ENCODE data around the gene ASAP2. TPM values are rescaled to one million over a fixed set of nuclear protein-coding genes. Genes with fewer than 3 reads are reported as not detected.

Gene ASAP2
- total and polyA plus RNA-seq, 9 of the 15 experiments (the other 6 are each of a cell fraction or from before 2014, with no cell fraction given): 0.06 to 4.3 (median 3.1) TPM

DNA sequence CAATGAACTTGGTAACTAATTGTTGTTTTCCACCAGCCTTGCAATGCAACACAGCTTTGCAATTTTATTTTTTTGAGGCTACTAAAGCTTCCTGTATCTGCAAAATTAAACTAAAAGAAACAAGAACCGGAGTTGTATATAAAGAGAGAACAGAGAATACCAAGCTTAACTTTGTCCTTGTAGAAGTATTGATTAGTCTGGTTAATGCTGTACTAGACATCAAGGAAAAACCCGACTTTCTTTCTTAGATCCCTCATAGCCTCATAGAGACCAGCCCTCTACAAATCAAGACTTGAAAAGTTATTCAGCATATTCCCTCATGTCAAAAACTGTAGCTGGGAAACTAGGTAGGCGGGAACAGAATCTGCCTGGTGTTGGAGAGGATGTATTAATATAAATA lies 1.7 kb upstream of the ASAP2 start:
- ChIA-PET CTCF (ENCODE audit: low intra/inter-chr PET ratio) (no interaction called here), POLR2A (interaction anchor here (1.1 to 2.4 kb wide), 4 partner anchors 9 to 37 kb away, joined by 3 to 5 read pairs (median 4); no protein-coding TSS in a partner anchor)
- DNase-seq (ENCODE audit: extremely low read depth in 1 of 4, low spot score in 3 of 4): no peak
- Histone ChIP-seq H3K9me3 (replicated peaks; ENCODE audit: control insufficient read depth, insufficient read depth, low read depth, low read length) (no peaks in the 10 kb centered on the region), H3K9me1 (ENCODE audit: control insufficient read depth, insufficient read depth, low read length) (no peaks in the 10 kb centered on the region), H3K4me1 (replicated peaks in 1 of 2; ENCODE audit: control insufficient read depth in 2 of 2, insufficient read depth in 2 of 2, low read length in 2 of 2) (peaks cover 27 to 31% of the 10 kb centered on the region in 2 experiments), H3K27ac (ENCODE audit: extremely low read depth, low read depth, low read length) (no peak overlapping the region), H3K79me2 (ENCODE audit: control insufficient read depth, insufficient read depth, low read length) (peaks cover 13% of the 10 kb centered on the region), H3K9ac (ENCODE audit: insufficient read depth in 1 of 2, low read depth in 2 of 2, low read length in 2 of 2) (no peak overlapping the region), H3K4me2 (ENCODE audit: insufficient read depth, low read length) (no peak overlapping the region), H4K20me1 (replicated peaks; ENCODE audit: control insufficient read depth, insufficient read depth, low read length) (no peaks in the 10 kb centered on the region; the same call in 1 of the 2 replicates), H3K27me3 (ENCODE audit: control insufficient read depth in 2 of 2, insufficient read depth in 2 of 2, low read length in 2 of 2) (no peaks in the 10 kb centered on the region), H2AFZ (ENCODE audit: low read depth, low read length) (peak overlapping the region; percentile 90; the same call in 1 of the 2 replicates), H3K36me3 (ENCODE audit: control insufficient read depth, insufficient read depth, low read length) (no peaks in the 10 kb centered on the region), H3K4me3 (no peak overlapping the region)
- no peak for TF ChIP-seq ARNT (IDR thresholded peaks at IDR 0.05)
- no peak for TF ChIP-seq FOSL1 (tag; conservative IDR thresholded peaks at IDR 0.05)
- TF ChIP-seq ERF (CRISPR knock-in tag; IDR thresholded peaks at IDR 0.05): no peak
- no peak for TF ChIP-seq AFF1 (IDR thresholded peaks at IDR 0.05; ENCODE audit: low read depth in 1 of 2, partially characterized antibody in 2 of 2)
- TF ChIP-seq KLF1 (tag; IDR thresholded peaks at IDR 0.05): no peak
- TF ChIP-seq FOXP4 (CRISPR knock-in tag; IDR thresholded peaks at IDR 0.05; ENCODE audit: borderline replicate concordance): no peak
- no peak for TF ChIP-seq CHAMP1 (IDR thresholded peaks at IDR 0.05)
- TF ChIP-seq LEF1 (IDR thresholded peaks at IDR 0.05): no peak
- no peak for TF ChIP-seq TCF7 (IDR thresholded peaks at IDR 0.05; ENCODE audit: borderline replicate concordance)
- BruUV-seq (replicated peaks): no TSS peak
- 83% methylated on average over 3 of the region's 3 CpGs for WGBS (ENCODE audit: insufficient coverage, low coverage, missing lambda C conversion rate)
- no peak for FAIRE-seq
- no peak for ATAC-seq
- intact Hi-C loops (cut with micrococcal nuclease): loop anchor here (5.0 kb wide), 2 partner anchors 63 to 217 kb away; partner anchors contain the start of genes CPSF3 and ITGB1BP1
- in situ Hi-C loops (cut with MboI): no loop called here
